Ovary (tissue), 3 donors: ENCODE results near the gene GNG8.

Source experiments
- EP300 ChIP-seq: sonication (generic); formaldehyde crosslinking; IDR thresholded peaks from one replicate; pipeline ENCODE4 v1.6.1; 2017; ENCODE audit warnings: antibody characterized with exemption
- POLR2A ChIP-seq: fragments of 450-650 bp; IDR thresholded peaks from one replicate; pipeline ENCODE4 v1.6.1; 2017; ENCODE audit warnings: antibody characterized with exemption, mild to moderate bottlenecking, moderate library complexity
- TF ChIP-seq, protein P1 (sequence below), 3 donors: fragments of 450-650 bp in 2 of 3; fragments of 200-600 bp in 1 of 3; IDR thresholded peaks; one replicate each; pipeline versions ENCODE4 v1.5.1 to v1.8.0; 2016 to 2022; ENCODE audit warnings: antibody characterized with exemption in 3 of 3, mild to moderate bottlenecking in 1 of 3
- donor health status: DM: no; HTN: no; CAD: no.

DNA sequence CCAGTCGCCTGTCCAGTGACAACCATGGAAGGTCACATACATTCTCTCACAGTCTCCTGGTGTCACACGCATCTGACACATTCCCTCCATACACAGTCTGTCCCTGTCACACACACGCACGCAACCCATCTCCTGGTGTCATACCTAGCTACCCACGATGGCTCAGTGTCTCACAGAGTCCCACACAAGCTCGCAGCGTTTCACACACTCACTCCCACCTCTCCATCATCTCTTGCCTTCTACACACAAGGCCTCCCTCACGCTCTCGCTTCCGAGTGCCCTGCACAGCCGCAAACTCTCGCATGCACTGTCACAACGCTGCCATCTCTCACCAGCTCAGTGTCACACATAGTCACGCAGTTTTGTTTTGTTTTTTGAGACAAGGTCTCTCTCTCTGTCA lies 1.2 kb upstream of the GNG8 start:
- TF ChIP-seq, protein P1, sequence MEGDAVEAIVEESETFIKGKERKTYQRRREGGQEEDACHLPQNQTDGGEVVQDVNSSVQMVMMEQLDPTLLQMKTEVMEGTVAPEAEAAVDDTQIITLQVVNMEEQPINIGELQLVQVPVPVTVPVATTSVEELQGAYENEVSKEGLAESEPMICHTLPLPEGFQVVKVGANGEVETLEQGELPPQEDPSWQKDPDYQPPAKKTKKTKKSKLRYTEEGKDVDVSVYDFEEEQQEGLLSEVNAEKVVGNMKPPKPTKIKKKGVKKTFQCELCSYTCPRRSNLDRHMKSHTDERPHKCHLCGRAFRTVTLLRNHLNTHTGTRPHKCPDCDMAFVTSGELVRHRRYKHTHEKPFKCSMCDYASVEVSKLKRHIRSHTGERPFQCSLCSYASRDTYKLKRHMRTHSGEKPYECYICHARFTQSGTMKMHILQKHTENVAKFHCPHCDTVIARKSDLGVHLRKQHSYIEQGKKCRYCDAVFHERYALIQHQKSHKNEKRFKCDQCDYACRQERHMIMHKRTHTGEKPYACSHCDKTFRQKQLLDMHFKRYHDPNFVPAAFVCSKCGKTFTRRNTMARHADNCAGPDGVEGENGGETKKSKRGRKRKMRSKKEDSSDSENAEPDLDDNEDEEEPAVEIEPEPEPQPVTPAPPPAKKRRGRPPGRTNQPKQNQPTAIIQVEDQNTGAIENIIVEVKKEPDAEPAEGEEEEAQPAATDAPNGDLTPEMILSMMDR (IDR thresholded peaks at IDR 0.05), result no peak
- TF ChIP-seq POLR2A, result no peak
- no peak for TF ChIP-seq EP300
